ENCODE measurements around the gene NTRK3. TPM values are rescaled to one million over a fixed set of nuclear protein-coding genes. Genes with fewer than 3 reads are reported as not detected.

The NTRK3 gene
- total and polyA plus RNA-seq, 12 donors, result 0.45 to 5.6 (median 2.3) TPM

- intact Hi-C loops (cut with DNase I), result loop anchor here in 1 of 10 donors (5.0 kb wide), 1 partner anchor 194 kb away; no protein-coding TSS in a partner anchor
- H3K27me3 ChIP-seq, result peaks cover 4 to 72% (median 54%) of the 10 kb centered on the region in 7 donors
- H3K4me3 ChIP-seq, result peak overlapping the region in 8 of 10 donors; percentile 43 to 58 (median 54)
- peak in 1 of 2 donors; percentile 37 for DNase-seq
- ATAC-seq, result peak in 5 of 8 donors; percentile 13 to 61 (median 57)
- peak overlapping the region in 1 of 10 donors; percentile 14 for H3K27ac ChIP-seq
- TF ChIP-seq, protein P1, sequence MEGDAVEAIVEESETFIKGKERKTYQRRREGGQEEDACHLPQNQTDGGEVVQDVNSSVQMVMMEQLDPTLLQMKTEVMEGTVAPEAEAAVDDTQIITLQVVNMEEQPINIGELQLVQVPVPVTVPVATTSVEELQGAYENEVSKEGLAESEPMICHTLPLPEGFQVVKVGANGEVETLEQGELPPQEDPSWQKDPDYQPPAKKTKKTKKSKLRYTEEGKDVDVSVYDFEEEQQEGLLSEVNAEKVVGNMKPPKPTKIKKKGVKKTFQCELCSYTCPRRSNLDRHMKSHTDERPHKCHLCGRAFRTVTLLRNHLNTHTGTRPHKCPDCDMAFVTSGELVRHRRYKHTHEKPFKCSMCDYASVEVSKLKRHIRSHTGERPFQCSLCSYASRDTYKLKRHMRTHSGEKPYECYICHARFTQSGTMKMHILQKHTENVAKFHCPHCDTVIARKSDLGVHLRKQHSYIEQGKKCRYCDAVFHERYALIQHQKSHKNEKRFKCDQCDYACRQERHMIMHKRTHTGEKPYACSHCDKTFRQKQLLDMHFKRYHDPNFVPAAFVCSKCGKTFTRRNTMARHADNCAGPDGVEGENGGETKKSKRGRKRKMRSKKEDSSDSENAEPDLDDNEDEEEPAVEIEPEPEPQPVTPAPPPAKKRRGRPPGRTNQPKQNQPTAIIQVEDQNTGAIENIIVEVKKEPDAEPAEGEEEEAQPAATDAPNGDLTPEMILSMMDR (IDR thresholded peaks at IDR 0.05), result peak in 6 of 9 donors; percentile 11 to 48 (median 36)
- WGBS, 2 donors, result 11 to 14% methylated on average over 17 of the region's 17 CpGs
- peaks cover 0 to 29% (median 14%) of the 10 kb centered on the region in 9 donors for H3K4me1 ChIP-seq
- no peaks in the 10 kb centered on the region for H3K9me3 ChIP-seq
- no peaks in the 10 kb centered on the region for H3K36me3 ChIP-seq
Measured at GRCh38 chr15:88258093-88258641, 1.6 kb upstream of the NTRK3 start.

DNA sequence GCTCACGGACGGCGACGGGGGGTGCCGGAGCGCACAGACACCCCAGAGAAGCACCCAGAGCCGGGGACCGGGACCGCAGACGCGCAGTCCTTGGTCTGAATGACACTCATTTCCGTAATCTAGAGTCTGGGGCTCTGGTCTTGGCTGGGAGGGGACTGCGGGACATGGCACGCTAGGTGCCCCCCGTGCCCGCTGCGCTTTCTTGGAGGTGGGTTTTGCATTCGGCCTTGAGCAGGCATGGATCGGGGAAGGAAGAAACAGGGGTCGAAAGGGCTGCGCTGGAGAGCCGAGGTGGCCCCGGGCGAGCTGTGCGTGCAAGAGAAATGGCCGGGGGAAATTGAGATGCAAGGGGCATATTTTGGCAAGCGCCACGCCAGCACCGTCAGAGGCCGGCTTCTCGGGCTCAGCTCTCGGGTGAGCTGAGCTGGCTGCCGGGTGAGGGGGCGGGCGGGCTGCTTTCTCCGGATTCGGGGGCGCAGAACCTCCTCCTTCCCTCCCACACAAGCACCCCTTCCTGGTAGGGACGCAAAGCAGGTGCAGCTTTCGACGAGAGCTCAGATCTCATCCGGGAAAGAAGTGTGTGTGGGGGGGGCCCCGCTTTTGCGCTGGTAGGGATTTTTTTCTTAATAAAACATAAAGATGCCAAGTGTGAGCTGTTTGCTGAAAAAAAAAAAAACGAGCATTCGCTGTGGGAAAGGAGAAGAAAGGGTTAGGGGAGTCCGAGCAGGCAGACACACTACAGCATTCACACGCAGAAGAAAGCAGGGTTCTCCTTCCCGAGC lies 963 bp upstream of the NTRK3 start:
- intact Hi-C loops (cut with DNase I), result loop anchor here in 1 of 10 donors (5.0 kb wide), 1 partner anchor 195 kb away; no protein-coding TSS in a partner anchor
- Histone ChIP-seq H3K4me3 (peak overlapping the region; percentile 41 to 58 (median 50)), H3K27me3 (peaks cover 4 to 78% (median 56%) of the 10 kb centered on the region in 7 donors), H3K36me3 (no peaks in the 10 kb centered on the region), H3K9me3 (no peaks in the 10 kb centered on the region), H3K4me1 (peaks cover 0 to 29% (median 14%) of the 10 kb centered on the region in 9 donors), H3K27ac (peak overlapping the region in 1 of 10 donors; percentile 14)
- 1% methylated on average over 47 to 49 of the region's 49 CpGs for WGBS, 2 donors
- peak in 5 of 8 donors; percentile 17 to 36 (median 28) for ATAC-seq
- DNase-seq, result no peak
- TF ChIP-seq, protein P1 (IDR thresholded peaks at IDR 0.05), result no peak

DNA sequence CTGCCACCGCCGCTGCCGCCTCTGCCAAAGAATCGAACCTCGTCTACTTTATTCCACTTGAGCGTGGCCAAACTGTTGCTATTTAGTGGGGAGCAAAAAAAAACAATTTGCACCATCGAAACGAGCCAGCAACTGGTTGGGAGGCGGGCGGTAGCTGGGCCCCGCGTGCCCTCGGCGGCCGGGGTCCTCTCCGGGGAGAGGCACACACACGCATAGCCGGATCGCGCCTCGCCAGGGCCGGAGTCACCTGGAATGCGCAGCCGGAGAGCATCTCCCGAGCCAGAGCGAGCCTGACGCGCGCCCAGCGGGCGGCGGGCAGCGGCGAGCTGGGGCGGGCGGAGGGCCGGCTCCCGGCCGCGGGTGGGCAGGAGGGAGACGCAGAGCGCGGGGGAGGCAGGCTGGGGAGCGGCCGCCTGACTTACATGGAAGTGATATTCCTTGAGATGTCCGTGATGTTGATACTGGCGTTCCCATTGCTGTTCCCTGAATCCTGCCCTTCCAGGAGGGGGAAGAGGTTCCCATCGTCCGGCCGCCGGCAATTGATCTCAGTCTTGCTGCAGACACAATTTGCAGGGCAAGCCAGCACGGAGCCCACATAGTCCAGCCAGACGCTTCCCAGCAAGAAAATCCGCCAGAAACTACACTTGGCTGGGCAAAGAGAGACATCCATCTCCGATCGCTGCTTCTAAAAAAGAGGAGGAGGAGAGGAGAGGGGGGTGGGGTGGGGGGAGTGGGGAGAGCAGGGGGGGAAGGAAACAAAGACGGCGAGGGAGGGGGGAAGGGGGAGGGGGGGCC lies 858 bp downstream of the NTRK3 start:
- intact Hi-C loops (cut with DNase I), result loop anchor here in 1 of 10 donors (5.0 kb wide), 1 partner anchor 197 kb away; no protein-coding TSS in a partner anchor
- Histone ChIP-seq H3K36me3 (no peaks in the 10 kb centered on the region), H3K27ac (no peak overlapping the region), H3K9me3 (no peaks in the 10 kb centered on the region), H3K4me1 (peaks cover 0 to 29% (median 14%) of the 10 kb centered on the region in 9 donors), H3K27me3 (peaks cover 4 to 79% (median 61%) of the 10 kb centered on the region in 7 donors), H3K4me3 (peak overlapping the region; percentile 3 to 58 (median 50))
- 1% methylated on average over 56 to 57 of the region's 58 CpGs for WGBS, 2 donors
- peak in 5 of 8 donors; percentile 41 to 72 (median 63) for ATAC-seq
- DNase-seq, result peak in 1 of 2 donors; percentile 33
- TF ChIP-seq, protein P1 (IDR thresholded peaks at IDR 0.05), result no peak
